ENCODE data around the gene NR2C2. TPM values are rescaled to one million over a fixed set of nuclear protein-coding genes. Genes with fewer than 3 reads are reported as not detected.

NR2C2 gene
- total RNA-seq, 1 donor from 2014 or later: 43.6 TPM

GRCh38 chr3:15091575-15091974, 144.2 kb downstream of the NR2C2 start:
- Mint-ChIP-seq H3K9me3 (no peaks in the 10 kb centered on the region), H3K4me1 (ENCODE audit: unreplicated experiment) (no peaks in the 10 kb centered on the region)

GRCh38 chr3:15092686-15093085, 145.3 kb downstream of the NR2C2 start:
- H3K27me3 Mint-ChIP-seq: no peaks in the 10 kb centered on the region
- TF ChIP-seq, protein P1, sequence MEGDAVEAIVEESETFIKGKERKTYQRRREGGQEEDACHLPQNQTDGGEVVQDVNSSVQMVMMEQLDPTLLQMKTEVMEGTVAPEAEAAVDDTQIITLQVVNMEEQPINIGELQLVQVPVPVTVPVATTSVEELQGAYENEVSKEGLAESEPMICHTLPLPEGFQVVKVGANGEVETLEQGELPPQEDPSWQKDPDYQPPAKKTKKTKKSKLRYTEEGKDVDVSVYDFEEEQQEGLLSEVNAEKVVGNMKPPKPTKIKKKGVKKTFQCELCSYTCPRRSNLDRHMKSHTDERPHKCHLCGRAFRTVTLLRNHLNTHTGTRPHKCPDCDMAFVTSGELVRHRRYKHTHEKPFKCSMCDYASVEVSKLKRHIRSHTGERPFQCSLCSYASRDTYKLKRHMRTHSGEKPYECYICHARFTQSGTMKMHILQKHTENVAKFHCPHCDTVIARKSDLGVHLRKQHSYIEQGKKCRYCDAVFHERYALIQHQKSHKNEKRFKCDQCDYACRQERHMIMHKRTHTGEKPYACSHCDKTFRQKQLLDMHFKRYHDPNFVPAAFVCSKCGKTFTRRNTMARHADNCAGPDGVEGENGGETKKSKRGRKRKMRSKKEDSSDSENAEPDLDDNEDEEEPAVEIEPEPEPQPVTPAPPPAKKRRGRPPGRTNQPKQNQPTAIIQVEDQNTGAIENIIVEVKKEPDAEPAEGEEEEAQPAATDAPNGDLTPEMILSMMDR (conservative IDR thresholded peaks at IDR 0.05): no peak
- H3K36me3 Mint-ChIP-seq: peaks cover 14% of the 10 kb centered on the region
- no peak overlapping the region for H3K4me3 Mint-ChIP-seq
- no peak for DNase-seq (ENCODE audit: extremely low spot score, unreplicated experiment)
- peaks cover 3% of the 10 kb centered on the region for H3K4me1 Mint-ChIP-seq (ENCODE audit: unreplicated experiment)
- no peak overlapping the region for H3K27ac Mint-ChIP-seq
- no peaks in the 10 kb centered on the region for H3K9me3 Mint-ChIP-seq

More at GRCh38 chr3:15091575-15091974, 144.2 kb downstream of the NR2C2 start:
- TF ChIP-seq, protein P1 (conservative IDR thresholded peaks at IDR 0.05): no peak
- DNase-seq (ENCODE audit: extremely low spot score, unreplicated experiment): no peak
- Mint-ChIP-seq H3K4me3 (no peak overlapping the region), H3K36me3 (peaks cover 14% of the 10 kb centered on the region), H3K27me3 (no peaks in the 10 kb centered on the region), H3K27ac (no peak overlapping the region)

DNA sequence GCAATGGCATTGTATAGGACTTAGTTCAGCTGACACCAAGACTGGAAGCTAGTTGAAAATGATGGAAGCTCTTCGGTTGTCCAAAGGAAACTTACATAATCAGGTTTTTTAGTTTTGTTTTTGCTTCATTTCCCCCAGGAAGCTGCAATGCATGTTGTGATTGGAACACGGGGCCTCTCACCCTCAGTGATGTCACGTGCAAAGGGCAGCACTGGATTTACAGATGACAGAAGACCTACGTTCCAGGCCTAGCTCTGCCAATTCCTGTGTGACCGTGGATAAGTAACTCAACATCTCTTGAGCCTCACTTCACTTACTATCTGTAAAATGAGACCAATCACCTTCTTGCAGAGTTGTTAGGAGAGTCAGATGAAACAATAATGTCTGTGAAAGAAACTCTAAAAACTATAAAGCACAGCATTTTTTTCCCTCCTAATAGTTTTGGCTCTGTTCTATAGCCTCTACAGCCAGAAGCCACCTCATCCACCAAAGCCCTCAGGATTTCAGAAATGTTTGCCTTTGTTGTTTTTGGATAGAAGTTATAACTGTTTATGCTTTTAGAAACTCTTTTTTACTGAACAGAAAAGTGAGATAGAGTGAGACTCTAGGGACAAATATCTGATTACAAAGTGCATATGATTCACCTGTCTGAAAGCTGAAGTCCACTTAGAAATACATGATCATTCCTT, 146.9 kb downstream of the NR2C2 start:
- Mint-ChIP-seq H3K4me1 (ENCODE audit: unreplicated experiment) (peaks cover 11% of the 10 kb centered on the region), H3K27me3 (no peaks in the 10 kb centered on the region), H3K27ac (no peak overlapping the region), H3K9me3 (no peaks in the 10 kb centered on the region), H3K4me3 (no peak overlapping the region), H3K36me3 (peaks cover 17% of the 10 kb centered on the region)
- TF ChIP-seq, protein P1 (conservative IDR thresholded peaks at IDR 0.05): no peak
- no peak for DNase-seq (ENCODE audit: extremely low spot score, unreplicated experiment)

GRCh38 chr3:15096046-15096445, 148.7 kb downstream of the NR2C2 start:
- Mint-ChIP-seq H3K9me3 (no peaks in the 10 kb centered on the region), H3K27ac (no peak overlapping the region), H3K36me3 (peaks cover 11% of the 10 kb centered on the region), H3K4me1 (ENCODE audit: unreplicated experiment) (peaks cover 14% of the 10 kb centered on the region), H3K27me3 (no peaks in the 10 kb centered on the region), H3K4me3 (peak overlapping the region; percentile 70)
- TF ChIP-seq, protein P1 (conservative IDR thresholded peaks at IDR 0.05): no peak
- no peak for DNase-seq (ENCODE audit: extremely low spot score, unreplicated experiment)

GRCh38 chr3:15097891-15098290, 150.5 kb downstream of the NR2C2 start:
- no peak for DNase-seq (ENCODE audit: extremely low spot score, unreplicated experiment)
- Mint-ChIP-seq H3K27me3 (no peaks in the 10 kb centered on the region), H3K4me1 (ENCODE audit: unreplicated experiment) (peaks cover 14% of the 10 kb centered on the region), H3K4me3 (peak overlapping the region; percentile 98), H3K27ac (peak overlapping the region; percentile 91), H3K9me3 (no peaks in the 10 kb centered on the region), H3K36me3 (peaks cover 7% of the 10 kb centered on the region)
- TF ChIP-seq, protein P1 (conservative IDR thresholded peaks at IDR 0.05): no peak

Other genes starting within 250 kb of the NR2C2 start
- 1.6 and 15.3 TPM in 2 replicates for gene FGD5, start 128.6 kb upstream of the NR2C2 start, total RNA-seq (ENCODE audit: low replicate concordance)
- gene MRPS25, start 117.7 kb downstream of the NR2C2 start, total RNA-seq (ENCODE audit: low replicate concordance): 71.7 and 79.7 TPM in 2 replicates
- 20.5 and 29.1 TPM in 2 replicates for gene RBSN, start 151.6 kb downstream of the NR2C2 start, total RNA-seq (ENCODE audit: low replicate concordance)

Measured in type B pancreatic cell (in vitro differentiated cells).